ENCODE data around the gene SETD4.
"Not testable (repeated sequence)": the region's sequence is repeated elsewhere in the genome, so short reads cannot be mapped to it uniquely, and the experiment has no call there.

SETD4 gene

GRCh38 chr21:36077758-36078157 is 17.4 kb upstream of the SETD4 start:
- no peak for DNase-seq (ENCODE audit: low read depth)

GRCh38 chr21:36076878-36077655 is 16.7 kb upstream of the SETD4 start:
- DNase-seq (ENCODE audit: low read depth) = no peak

- no peak for DNase-seq (ENCODE audit: low read depth)
Observed at GRCh38 chr21:36075953-36076352, 15.6 kb upstream of the SETD4 start.

- DNase-seq (ENCODE audit: low read depth) = no peak
Observed at GRCh38 chr21:36075171-36075570, 14.8 kb upstream of the SETD4 start.

- not testable (repeated sequence) for DNase-seq (ENCODE audit: low read depth)
Observed at GRCh38 chr21:36073911-36074310, 13.6 kb upstream of the SETD4 start.

- no peak for DNase-seq (ENCODE audit: low read depth)
Observed at GRCh38 chr21:36073181-36073580, 12.9 kb upstream of the SETD4 start.

- no peak for DNase-seq (ENCODE audit: low read depth)
Observed at GRCh38 chr21:36072453-36073162, 12.3 kb upstream of the SETD4 start.

GRCh38 chr21:36070999-36071398 is 10.7 kb upstream of the SETD4 start:
- no peak for DNase-seq (ENCODE audit: low read depth)

GRCh38 chr21:36069713-36070583 is 9.6 kb upstream of the SETD4 start, which contains the start of gene CBR1:
TSS of gene CBR1 (plus strand) at chr21:36070024. CDS start at chr21:36070116, 92 bp downstream.
- DNase-seq (ENCODE audit: low read depth) = peak; percentile 83

- DNase-seq (ENCODE audit: low read depth) = no peak
Observed at GRCh38 chr21:36068748-36069398, 8.5 kb upstream of the SETD4 start.

GRCh38 chr21:36065497-36066036 is 5.2 kb upstream of the SETD4 start:
- no peak for DNase-seq (ENCODE audit: low read depth)

- DNase-seq (ENCODE audit: low read depth) = no peak
Observed at GRCh38 chr21:36064085-36064460, 3.7 kb upstream of the SETD4 start.

GRCh38 chr21:36063375-36064084 is 3.2 kb upstream of the SETD4 start:
- DNase-seq (ENCODE audit: low read depth) = no peak

- no peak for DNase-seq (ENCODE audit: low read depth)
Observed at GRCh38 chr21:36061445-36061844, 1.1 kb upstream of the SETD4 start.

- DNase-seq (ENCODE audit: low read depth) = no peak
Observed at GRCh38 chr21:36059823-36060158, 535 bp downstream of the SETD4 start.

- no peak for DNase-seq (ENCODE audit: low read depth)
Observed at GRCh38 chr21:36055551-36055950, 4.8 kb downstream of the SETD4 start.

- no peak for DNase-seq (ENCODE audit: low read depth)
Observed at GRCh38 chr21:36053715-36054062, 6.6 kb downstream of the SETD4 start.

- DNase-seq (ENCODE audit: low read depth) = no peak
Observed at GRCh38 chr21:36052860-36053714, 7.2 kb downstream of the SETD4 start.

- no peak for DNase-seq (ENCODE audit: low read depth)
Observed at GRCh38 chr21:36048357-36048756, 12.0 kb downstream of the SETD4 start.

GRCh38 chr21:36047139-36047538 is 13.2 kb downstream of the SETD4 start:
- DNase-seq (ENCODE audit: low read depth) = no peak

Measured in stimulated activated CD8-positive, alpha-beta memory T cell treated with anti-CD3 and anti-CD28 coated beads, Interleukin-12 subunit alpha, Interleukin-12 subunit beta, amount 100 ng/mL, for 4 hours (primary cell).